PC-3 (cell line): Measurements from ENCODE around the gene SESN1.

Experiments
- EZH2 ChIP-seq: fragments of 300-600 bp; sonication (generic); IDR thresholded peaks from one replicate; pipeline ENCODE4 v1.6.1; 2017; ENCODE audit warnings: antibody characterized with exemption, mild to moderate bottlenecking, low read length; ENCODE audit not compliant: unreplicated experiment
- TF ChIP-seq, protein P1 (sequence below): fragments of 300-600 bp; sonication (generic); conservative IDR thresholded peaks from 2 replicates; pipeline ENCODE4 v1.5.1; 2017; ENCODE audit warnings: antibody characterized with exemption, low read depth, mild to moderate bottlenecking, low read length

DNA sequence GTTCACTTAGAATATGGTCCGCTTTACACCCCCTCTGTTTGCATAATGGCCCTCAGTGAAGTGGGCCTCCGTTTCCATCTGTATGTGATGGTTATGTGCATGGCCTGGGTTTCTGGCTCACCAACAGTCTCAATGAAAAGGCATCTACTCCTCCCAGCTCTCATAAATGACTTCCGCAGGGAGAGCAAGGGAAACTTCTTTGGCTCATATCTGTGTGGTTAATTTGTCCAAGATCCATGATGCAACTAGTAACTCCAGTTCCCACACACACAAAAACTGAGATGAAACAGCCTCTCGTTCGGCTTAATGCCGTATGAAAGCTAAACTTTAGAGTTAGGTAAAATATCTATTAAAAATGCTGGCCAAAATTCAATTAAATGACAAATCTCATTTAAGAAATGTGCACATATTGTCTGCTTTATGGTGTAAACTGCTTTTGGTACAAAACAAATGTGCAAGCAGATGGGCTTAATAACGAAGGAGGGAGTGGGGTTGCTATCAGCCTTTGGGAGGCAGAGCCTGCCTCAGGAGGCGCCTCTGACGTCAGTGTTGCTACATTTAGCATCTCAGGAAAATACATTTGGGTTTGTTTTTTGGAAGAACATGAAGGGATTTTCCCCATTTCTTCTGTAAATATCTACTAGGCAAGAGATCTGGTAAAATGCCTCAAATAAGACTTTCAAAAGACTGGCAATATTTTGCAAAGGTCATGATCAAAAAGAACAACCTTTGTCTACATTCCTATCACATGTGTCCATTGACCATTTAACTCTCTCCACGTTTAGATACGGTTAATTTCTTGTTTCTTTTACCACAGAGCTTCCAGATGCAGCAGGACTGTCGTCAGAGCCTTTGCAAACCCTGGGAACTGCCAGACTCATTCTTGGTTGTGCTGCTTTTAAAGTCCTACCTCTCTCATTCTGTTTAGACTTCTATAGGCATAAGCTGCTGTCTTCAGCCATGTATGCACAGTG, 149.7 kb downstream of the SESN1 start:
- TF ChIP-seq, protein P1, sequence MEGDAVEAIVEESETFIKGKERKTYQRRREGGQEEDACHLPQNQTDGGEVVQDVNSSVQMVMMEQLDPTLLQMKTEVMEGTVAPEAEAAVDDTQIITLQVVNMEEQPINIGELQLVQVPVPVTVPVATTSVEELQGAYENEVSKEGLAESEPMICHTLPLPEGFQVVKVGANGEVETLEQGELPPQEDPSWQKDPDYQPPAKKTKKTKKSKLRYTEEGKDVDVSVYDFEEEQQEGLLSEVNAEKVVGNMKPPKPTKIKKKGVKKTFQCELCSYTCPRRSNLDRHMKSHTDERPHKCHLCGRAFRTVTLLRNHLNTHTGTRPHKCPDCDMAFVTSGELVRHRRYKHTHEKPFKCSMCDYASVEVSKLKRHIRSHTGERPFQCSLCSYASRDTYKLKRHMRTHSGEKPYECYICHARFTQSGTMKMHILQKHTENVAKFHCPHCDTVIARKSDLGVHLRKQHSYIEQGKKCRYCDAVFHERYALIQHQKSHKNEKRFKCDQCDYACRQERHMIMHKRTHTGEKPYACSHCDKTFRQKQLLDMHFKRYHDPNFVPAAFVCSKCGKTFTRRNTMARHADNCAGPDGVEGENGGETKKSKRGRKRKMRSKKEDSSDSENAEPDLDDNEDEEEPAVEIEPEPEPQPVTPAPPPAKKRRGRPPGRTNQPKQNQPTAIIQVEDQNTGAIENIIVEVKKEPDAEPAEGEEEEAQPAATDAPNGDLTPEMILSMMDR, result no peak
- no peak for TF ChIP-seq EZH2
